Large intestine (tissue), 3 donors: ENCODE measurements around the gene LRRFIP2. TPM values are rescaled to one million over a fixed set of nuclear protein-coding genes. Genes with fewer than 3 reads are reported as not detected.
"Not testable (repeated sequence)": the region's sequence is repeated elsewhere in the genome, so short reads cannot be mapped to it uniquely, and the experiment has no call there.

Experiments used
- DNase-seq, 2 donors: peaks; one replicate each; pipeline versions ENCODE4 v3.0.0 to v3.0.0-alpha.2; 2013
- H3K27ac ChIP-seq: one replicate; pipeline ENCODE4 v1.5.1; 2013; ENCODE audit warnings: low read length
- H3K27me3 ChIP-seq: 2 replicates; pipeline ENCODE4 v1.6.1; 2013; ENCODE audit warnings: low read length; ENCODE audit not compliant: control insufficient read depth, insufficient read depth
- H3K36me3 ChIP-seq: 2 replicates; pipeline ENCODE4 v1.6.1; 2013; ENCODE audit warnings: low read length; ENCODE audit not compliant: control insufficient read depth, insufficient read depth
- H3K4me1 ChIP-seq: one replicate; pipeline ENCODE4 v1.6.1; 2013; ENCODE audit warnings: low read length; ENCODE audit not compliant: control insufficient read depth, insufficient read depth
- H3K4me3 ChIP-seq: one replicate; pipeline ENCODE4 v1.5.1; 2013; ENCODE audit warnings: low read length
- H3K9me3 ChIP-seq: one replicate; pipeline ENCODE4 v1.6.1; 2013; ENCODE audit warnings: mild to moderate bottlenecking, low read depth, low read length, moderate library complexity; ENCODE audit not compliant: control insufficient read depth
- WGBS: methylation state at CpG from one replicate; pipeline ENCODE4 v1.1.5; 2013; ENCODE audit warnings: low lambda C conversion rate; ENCODE audit not compliant: insufficient coverage; 5-methylcytosine and 5-hydroxymethylcytosine counted together
- polyA plus RNA-seq: library from polyadenylated mRNA; unstranded; fragments of 120-200 nt; gene quantifications from one replicate; pipeline ENCODE4 v1.2.1, GENCODE V29; 2013

LRRFIP2 gene
- polyA plus RNA-seq, 1 donor: 47.1 TPM

DNA sequence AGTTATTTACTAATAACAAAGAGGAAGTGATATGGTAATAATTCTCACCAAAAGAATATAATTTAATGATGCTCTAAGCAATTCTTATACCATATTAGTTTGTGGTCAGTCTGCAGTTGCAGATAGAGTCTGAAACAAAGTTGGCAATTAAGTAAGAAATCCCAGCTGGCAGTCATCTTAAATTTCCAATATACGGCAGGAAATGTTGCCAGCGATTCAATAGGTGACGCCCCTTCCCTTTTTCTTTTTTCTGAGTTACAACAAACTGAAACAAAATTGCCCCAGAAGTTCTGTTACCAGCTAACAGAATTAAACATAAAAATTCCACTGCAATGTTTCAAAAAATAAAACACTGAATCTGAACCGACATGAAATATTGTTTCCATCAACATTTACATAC is 26.7 kb downstream of the LRRFIP2 start:
- WGBS: 67% methylated on average over 4 of the region's 4 CpGs

DNA sequence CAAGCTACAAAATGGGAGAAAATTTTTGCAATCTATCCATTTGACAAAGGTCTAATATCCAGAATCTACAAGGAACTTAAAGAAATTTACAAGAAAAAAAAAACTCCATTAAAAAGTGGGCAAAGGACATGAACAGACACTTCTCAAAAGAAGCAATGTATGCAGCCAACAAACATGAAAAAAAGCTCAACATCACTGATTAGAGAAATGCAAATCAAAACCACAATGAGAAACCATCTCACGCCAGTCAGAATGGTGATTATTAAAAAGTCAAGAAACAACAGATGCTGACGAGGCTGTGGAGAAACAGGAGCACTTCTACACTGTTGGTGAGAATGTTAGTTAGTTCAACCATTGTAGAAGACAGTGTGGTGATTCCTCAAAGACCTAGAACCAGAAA is 27.5 kb downstream of the LRRFIP2 start:
- H3K4me1 ChIP-seq, H3K27ac ChIP-seq, DNase-seq, H3K9me3 ChIP-seq, H3K4me3 ChIP-seq, H3K27me3 ChIP-seq: not testable (repeated sequence)
- WGBS: 83% methylated on average over 1 of the region's 2 CpGs
- peaks cover 22% of the 10 kb centered on the region for H3K36me3 ChIP-seq

More for the DNA sequence above, 26.7 kb downstream of the LRRFIP2 start:
- Histone ChIP-seq H3K27me3 (no peaks in the 10 kb centered on the region), H3K27ac (no peak overlapping the region), H3K9me3 (no peaks in the 10 kb centered on the region), H3K4me1 (no peaks in the 10 kb centered on the region), H3K4me3 (no peak overlapping the region), H3K36me3 (peaks cover 19% of the 10 kb centered on the region)
- DNase-seq: no peak

DNA sequence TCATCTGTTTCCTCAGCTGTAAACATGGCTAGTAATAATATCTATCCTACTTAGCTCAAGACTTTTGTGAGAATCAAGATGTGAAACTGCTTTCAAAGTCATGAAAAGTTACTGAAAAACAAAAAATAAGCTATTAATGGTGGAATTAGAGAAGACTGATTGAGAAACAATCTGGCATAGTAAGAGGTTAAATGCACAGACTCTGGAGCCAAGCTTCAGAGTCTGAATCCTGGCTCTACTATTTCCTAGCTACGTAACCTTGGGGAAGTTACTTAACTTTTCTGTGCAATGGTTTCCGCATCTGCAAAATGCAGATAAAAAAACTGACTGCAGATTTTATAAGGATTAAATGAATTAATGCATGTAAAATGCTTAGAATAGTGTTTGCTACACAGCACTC is 28.8 kb downstream of the LRRFIP2 start:
- WGBS: no CpG with 5 or more reads among the region's 2 CpGs
- no peak overlapping the region for H3K27ac ChIP-seq
- peaks cover 27% of the 10 kb centered on the region for H3K36me3 ChIP-seq
- peaks cover 3% of the 10 kb centered on the region for H3K4me1 ChIP-seq
- H3K4me3 ChIP-seq: no peak overlapping the region
- DNase-seq: no peak
- H3K27me3 ChIP-seq: no peaks in the 10 kb centered on the region
- no peaks in the 10 kb centered on the region for H3K9me3 ChIP-seq

DNA sequence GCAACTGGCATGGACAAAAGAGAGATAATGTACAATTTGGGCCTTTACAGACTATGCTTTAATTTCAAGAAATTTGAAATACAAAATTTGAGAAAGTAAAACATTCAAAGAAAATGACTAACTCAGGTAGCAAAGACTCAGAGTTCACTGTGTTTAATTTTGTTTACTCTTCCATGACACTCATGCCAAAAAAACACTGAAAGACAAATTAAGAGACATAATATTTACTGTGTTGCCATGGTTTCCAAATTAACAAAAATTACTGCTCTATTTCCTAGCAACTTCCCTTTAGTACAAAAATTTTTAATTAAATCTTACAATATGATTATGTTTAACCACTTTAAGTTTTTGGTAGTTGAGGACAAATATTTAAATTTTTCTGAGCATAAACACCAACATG is 29.6 kb downstream of the LRRFIP2 start:
- H3K27me3 ChIP-seq: no peaks in the 10 kb centered on the region
- H3K4me1 ChIP-seq: peaks cover 11% of the 10 kb centered on the region
- no peak for DNase-seq
- no peak overlapping the region for H3K27ac ChIP-seq
- H3K9me3 ChIP-seq: no peaks in the 10 kb centered on the region
- peaks cover 27% of the 10 kb centered on the region for H3K36me3 ChIP-seq
- no peak overlapping the region for H3K4me3 ChIP-seq

DNA sequence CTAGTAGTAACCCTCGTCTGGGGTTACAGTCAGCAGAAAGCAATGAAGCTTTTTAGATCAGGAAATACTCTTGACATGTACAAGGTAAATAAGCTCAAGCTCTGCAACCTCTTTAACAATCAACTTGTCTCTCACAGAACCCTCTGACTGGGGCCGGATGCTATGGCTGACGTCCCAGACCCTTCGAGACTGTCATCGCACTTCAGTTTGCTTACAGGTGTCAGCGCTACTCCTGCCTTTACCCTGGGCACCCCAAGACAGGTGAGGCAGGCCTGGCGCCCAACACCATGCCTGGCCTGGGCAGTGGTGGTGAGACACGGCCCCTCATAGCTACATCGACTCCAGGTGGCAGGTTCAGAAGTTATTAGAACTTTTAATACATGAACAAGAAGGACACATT is 30.6 kb downstream of the LRRFIP2 start:
- no peak overlapping the region for H3K4me3 ChIP-seq
- no peak for DNase-seq
- H3K4me1 ChIP-seq: peaks cover 11% of the 10 kb centered on the region
- no peak overlapping the region for H3K27ac ChIP-seq
- no peaks in the 10 kb centered on the region for H3K9me3 ChIP-seq
- H3K36me3 ChIP-seq: peaks cover 27% of the 10 kb centered on the region
- no CpG with 5 or more reads among the region's 9 CpGs for WGBS
- no peaks in the 10 kb centered on the region for H3K27me3 ChIP-seq

DNA sequence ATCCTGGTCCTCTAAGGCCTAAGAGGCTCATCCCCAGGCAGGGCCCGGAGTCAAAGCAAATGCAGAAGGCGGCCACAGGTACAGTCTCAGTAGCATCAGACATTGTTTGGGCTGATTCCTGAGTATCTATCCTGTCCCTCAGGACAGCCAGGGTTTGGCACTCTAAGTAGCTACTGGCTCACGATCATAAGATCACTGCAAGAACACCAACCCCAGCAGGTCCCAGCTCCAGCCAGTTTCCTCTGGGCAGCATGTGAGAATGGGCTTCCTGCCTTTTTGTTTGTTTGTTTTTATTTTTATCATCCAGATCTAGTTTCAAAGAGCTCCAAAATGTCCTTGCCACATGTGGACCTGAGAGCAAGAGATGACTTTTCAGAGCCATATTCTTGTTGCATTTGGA is 32.7 kb downstream of the LRRFIP2 start:
- no peak for DNase-seq
- H3K9me3 ChIP-seq: no peaks in the 10 kb centered on the region
- no peak overlapping the region for H3K4me3 ChIP-seq
- no peaks in the 10 kb centered on the region for H3K27me3 ChIP-seq
- peaks cover 17% of the 10 kb centered on the region for H3K4me1 ChIP-seq
- H3K27ac ChIP-seq: no peak overlapping the region
- H3K36me3 ChIP-seq: peaks cover 21% of the 10 kb centered on the region
- WGBS: no CpG with 5 or more reads among the region's 3 CpGs

DNA sequence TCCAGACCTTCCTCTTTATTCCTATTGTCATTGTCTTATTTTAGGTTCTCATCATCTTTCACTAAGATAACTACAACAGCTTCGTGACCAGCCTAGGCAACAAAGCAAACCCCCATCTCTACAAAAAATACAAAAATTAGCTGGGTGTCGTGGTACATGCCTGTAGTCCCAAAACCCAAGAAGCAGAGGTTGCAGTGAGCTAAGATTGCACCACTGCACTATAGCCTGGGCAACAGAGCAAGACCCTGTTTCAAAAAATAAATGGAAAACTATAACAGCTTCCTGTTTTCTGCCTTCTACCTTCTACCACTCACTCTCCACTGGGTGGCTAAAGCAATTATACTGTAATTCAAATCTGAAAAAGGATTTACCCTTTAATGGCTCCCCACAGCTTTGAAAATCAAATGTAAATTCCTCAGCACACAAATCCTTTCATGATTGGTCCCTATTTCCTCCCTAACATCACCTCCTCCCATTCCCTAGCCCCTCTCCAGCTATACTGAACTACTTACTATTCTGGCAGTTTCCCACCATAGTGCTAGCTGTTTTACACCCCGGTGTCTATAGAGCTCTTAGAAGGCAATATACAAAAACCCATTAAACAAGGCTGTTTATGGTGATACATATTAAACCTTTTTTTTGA is 33.4 kb downstream of the LRRFIP2 start:
- Histone ChIP-seq H3K27ac (no peak overlapping the region), H3K4me3 (no peak overlapping the region), H3K9me3 (no peaks in the 10 kb centered on the region), H3K4me1 (peaks cover 17% of the 10 kb centered on the region), H3K36me3 (peaks cover 18% of the 10 kb centered on the region), H3K27me3 (no peaks in the 10 kb centered on the region)
- DNase-seq: no peak
- no CpG with 5 or more reads among the region's 3 CpGs for WGBS

DNA sequence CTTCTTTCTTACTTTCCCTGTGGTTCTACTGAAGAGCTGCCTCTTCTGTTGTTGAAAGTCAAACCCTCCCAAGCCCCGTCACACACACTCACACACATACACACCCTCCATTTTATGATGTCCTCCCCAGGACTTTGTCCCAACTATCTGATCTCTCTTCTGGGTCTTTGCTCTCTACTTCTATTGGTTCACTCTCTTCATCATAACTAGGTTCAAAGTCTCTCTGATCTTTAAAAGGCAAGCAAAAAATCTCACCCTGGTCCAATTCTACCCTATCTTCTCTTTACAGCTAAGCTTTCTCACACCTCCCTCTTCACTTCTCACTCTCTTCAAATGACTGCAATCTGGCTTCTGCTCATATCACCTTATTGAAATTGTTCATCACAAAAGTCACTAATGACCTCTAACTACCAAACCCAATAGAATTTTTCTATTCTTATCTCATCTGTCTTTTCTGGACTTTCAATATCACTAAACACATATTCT is 34.8 kb downstream of the LRRFIP2 start:
- peaks cover 17% of the 10 kb centered on the region for H3K4me1 ChIP-seq

DNA sequence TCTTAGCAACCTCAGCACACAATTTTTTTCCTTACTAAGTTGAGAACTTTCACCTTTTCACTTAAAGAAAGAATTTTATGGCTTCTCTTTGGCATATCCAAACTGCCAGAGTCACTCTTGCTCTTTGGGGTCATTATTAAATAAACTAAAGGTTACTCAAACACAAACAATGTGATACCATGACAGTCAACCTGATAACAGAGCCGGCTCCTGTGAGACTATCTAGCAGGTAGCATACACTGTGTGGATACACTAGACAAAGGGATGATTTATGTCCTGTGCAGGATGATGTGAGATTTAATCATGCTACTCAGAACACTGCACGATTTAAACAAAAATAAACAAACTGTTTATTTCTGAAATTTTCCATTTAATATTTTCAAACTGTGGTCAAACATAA is 35.6 kb downstream of the LRRFIP2 start:
- Histone ChIP-seq H3K27ac (peak overlapping the region; percentile 78), H3K4me3 (no peak overlapping the region), H3K4me1 (peaks cover 17% of the 10 kb centered on the region), H3K36me3 (peaks cover 16% of the 10 kb centered on the region), H3K9me3 (no peaks in the 10 kb centered on the region), H3K27me3 (no peaks in the 10 kb centered on the region)
- 20% methylated on average over 1 of the region's 2 CpGs for WGBS
- DNase-seq: peak; percentile 48 to 78

More for the DNA sequence above, 34.8 kb downstream of the LRRFIP2 start:
- Histone ChIP-seq H3K27me3 (no peaks in the 10 kb centered on the region), H3K36me3 (peaks cover 18% of the 10 kb centered on the region), H3K27ac (peak overlapping the region; percentile 78), H3K4me3 (no peak overlapping the region), H3K9me3 (no peaks in the 10 kb centered on the region)
- DNase-seq: peak; percentile 90 to 97
- no CpG with 5 or more reads among the region's 1 CpG for WGBS

DNA sequence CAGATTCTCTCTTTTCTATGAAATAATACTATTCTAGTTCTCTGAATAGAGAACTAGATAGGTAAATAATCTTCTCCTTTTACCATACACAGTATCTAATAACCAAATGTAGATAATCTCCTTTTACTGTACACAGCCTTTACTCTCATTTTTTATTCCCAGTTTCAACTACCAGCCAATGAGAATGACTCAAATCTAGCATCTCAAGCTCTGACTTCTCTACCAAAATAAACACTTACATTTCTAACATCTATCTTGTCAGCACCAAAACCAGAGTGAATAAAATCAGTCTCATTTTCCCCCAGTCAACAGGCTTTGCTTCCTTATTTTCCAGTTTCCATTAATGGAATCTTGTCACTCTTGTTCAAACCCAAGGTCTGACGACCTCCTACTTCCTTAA is 36.9 kb downstream of the LRRFIP2 start:
- Histone ChIP-seq H3K27ac (no peak overlapping the region), H3K4me1 (peaks cover 18% of the 10 kb centered on the region), H3K9me3 (no peaks in the 10 kb centered on the region), H3K4me3 (no peak overlapping the region), H3K36me3 (peaks cover 7% of the 10 kb centered on the region), H3K27me3 (no peaks in the 10 kb centered on the region)
- 83% methylated on average over 1 of the region's 1 CpG for WGBS
- no peak for DNase-seq

DNA sequence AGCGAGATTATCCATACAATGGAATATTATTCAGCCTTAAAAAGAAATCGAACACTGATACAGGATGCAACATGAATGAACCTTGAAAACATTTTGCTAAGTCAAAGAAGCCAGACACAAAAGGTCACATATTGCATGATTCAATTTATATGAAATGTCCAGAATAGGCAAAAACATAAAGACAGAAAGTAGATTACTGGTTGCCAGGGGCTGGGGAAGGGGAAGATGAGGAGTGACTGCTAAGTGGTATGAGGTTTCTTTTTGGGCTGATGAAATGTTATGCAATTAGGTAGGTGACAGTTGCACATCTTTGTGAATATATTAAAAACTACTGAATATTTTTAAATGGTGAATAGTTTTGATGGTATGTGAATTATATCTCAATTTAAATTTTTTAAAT is 38.3 kb downstream of the LRRFIP2 start:
- Histone ChIP-seq H3K4me1 (peaks cover 29% of the 10 kb centered on the region), H3K27ac (no peak overlapping the region), H3K27me3 (no peaks in the 10 kb centered on the region), H3K9me3 (no peaks in the 10 kb centered on the region), H3K4me3 (no peak overlapping the region), H3K36me3 (no peaks in the 10 kb centered on the region)
- DNase-seq: no peak
- 100% methylated on average over 2 of the region's 2 CpGs for WGBS
